Activated CD4-positive, alpha-beta T cell treated with anti-CD3 and anti-CD28 coated beads, Interleukin-2, Interleukin-4, amounts not matched to agents 100 ng/mL and 50 ng/mL, durations not matched to agents 16 hours and 8 hours (primary cell): ENCODE results near the gene RASSF8.
"Not testable (repeated sequence)": the region's sequence is repeated elsewhere in the genome, so short reads cannot be mapped to it uniquely, and the experiment has no call there.

ENCODE experiments used
- DNase-seq: peaks from one replicate; pipeline ENCODE4 v3.0.0-alpha.2; 2020; ENCODE audit warnings: low spot score

Gene RASSF8

GRCh38 chr12:26030371-26030770 lies 71.9 kb downstream of the RASSF8 start:
- no peak for DNase-seq

- DNase-seq = no peak
Observed at GRCh38 chr12:26031318-26031717, 72.8 kb downstream of the RASSF8 start.

- DNase-seq = no peak
Observed at GRCh38 chr12:26031827-26032226, 73.3 kb downstream of the RASSF8 start.

- DNase-seq = no peak
Observed at GRCh38 chr12:26032290-26032689, 73.8 kb downstream of the RASSF8 start.

- no peak for DNase-seq
Observed at GRCh38 chr12:26032719-26033241, 74.3 kb downstream of the RASSF8 start.

GRCh38 chr12:26034371-26035142 lies 76.1 kb downstream of the RASSF8 start:
- no peak for DNase-seq

GRCh38 chr12:26036877-26037276 lies 78.4 kb downstream of the RASSF8 start:
- no peak for DNase-seq

- no peak for DNase-seq
Observed at GRCh38 chr12:26037615-26038220, 79.2 kb downstream of the RASSF8 start.

- DNase-seq = no peak
Observed at GRCh38 chr12:26042645-26043044, 84.2 kb downstream of the RASSF8 start.

GRCh38 chr12:26043135-26044006 lies 84.9 kb downstream of the RASSF8 start:
- no peak for DNase-seq

- DNase-seq = no peak
Observed at GRCh38 chr12:26044007-26044394, 85.5 kb downstream of the RASSF8 start.

- DNase-seq = no peak
Observed at GRCh38 chr12:26044592-26044991, 86.1 kb downstream of the RASSF8 start.

GRCh38 chr12:26046203-26046602 lies 87.7 kb downstream of the RASSF8 start:
- DNase-seq = no peak

GRCh38 chr12:26046906-26047305 lies 88.4 kb downstream of the RASSF8 start:
- no peak for DNase-seq

- no peak for DNase-seq
Observed at GRCh38 chr12:26047401-26048226, 89.1 kb downstream of the RASSF8 start.

GRCh38 chr12:26052652-26053051 lies 94.2 kb downstream of the RASSF8 start:
- no peak for DNase-seq

GRCh38 chr12:26054383-26054782 lies 95.9 kb downstream of the RASSF8 start:
- DNase-seq = no peak

- DNase-seq = no peak
Observed at GRCh38 chr12:26055087-26055486, 96.6 kb downstream of the RASSF8 start.

GRCh38 chr12:26056335-26056734 lies 97.9 kb downstream of the RASSF8 start:
- DNase-seq = peak; percentile 3

GRCh38 chr12:26057271-26057670 lies 98.8 kb downstream of the RASSF8 start:
- not testable (repeated sequence) for DNase-seq

GRCh38 chr12:26058308-26058707 lies 99.8 kb downstream of the RASSF8 start:
- DNase-seq = no peak

GRCh38 chr12:26058818-26059217 lies 100.3 kb downstream of the RASSF8 start:
- DNase-seq = no peak
